Measurements from ENCODE around the gene POLD1.

Gene POLD1

GRCh38 chr19:50419580-50420035 is 35.5 kb downstream of the POLD1 start:
- TF ChIP-seq SPI1 (IDR thresholded peaks at IDR 0.05; ENCODE audit: borderline replicate concordance, low read depth) (no peak), POLR2AphosphoS5 (IDR thresholded peaks at IDR 0.05; ENCODE audit: low read depth) (no peak), CTCF (IDR thresholded peaks at IDR 0.05; ENCODE audit: insufficient read depth, low read length) (no peak), GABPA (IDR thresholded peaks at IDR 0.05; ENCODE audit: low read depth) (no peak), REST (IDR thresholded peaks at IDR 0.05; ENCODE audit: insufficient replicate concordance, low read depth) (no peak)
- DNase-seq (ENCODE audit: low read depth in 1 of 2, low spot score in 1 of 2): no peak
- no peak overlapping the region for H3K4me3 ChIP-seq (replicated peaks; ENCODE audit: insufficient read depth, low read length)

GRCh38 chr19:50420127-50420526 is 36.0 kb downstream of the POLD1 start:
- DNase-seq (ENCODE audit: low read depth in 1 of 2, low spot score in 1 of 2): no peak
- Histone ChIP-seq H3K27me3 (ENCODE audit: insufficient read depth, poor library complexity, severe bottlenecking) (no peaks in the 10 kb centered on the region), H3K4me3 (replicated peaks; ENCODE audit: insufficient read depth, low read length) (no peak overlapping the region), H3K27ac (replicated peaks) (no peak overlapping the region)
- no peak for TF ChIP-seq POLR2AphosphoS5 (IDR thresholded peaks at IDR 0.05; ENCODE audit: low read depth)
- no peak for TF ChIP-seq SPI1 (IDR thresholded peaks at IDR 0.05; ENCODE audit: borderline replicate concordance, low read depth)
- TF ChIP-seq REST (IDR thresholded peaks at IDR 0.05; ENCODE audit: insufficient replicate concordance, low read depth): no peak
- no peak for TF ChIP-seq CTCF (IDR thresholded peaks at IDR 0.05; ENCODE audit: insufficient read depth, low read length)
- TF ChIP-seq GABPA (IDR thresholded peaks at IDR 0.05; ENCODE audit: low read depth): no peak

More at GRCh38 chr19:50419580-50420035, 35.5 kb downstream of the POLD1 start:
- Histone ChIP-seq H3K27ac (replicated peaks) (no peak overlapping the region), H3K27me3 (ENCODE audit: insufficient read depth, poor library complexity, severe bottlenecking) (no peaks in the 10 kb centered on the region)

GRCh38 chr19:50420808-50421207 is 36.7 kb downstream of the POLD1 start:
- no peak for DNase-seq (ENCODE audit: low read depth in 1 of 2, low spot score in 1 of 2)
- TF ChIP-seq POLR2AphosphoS5 (IDR thresholded peaks at IDR 0.05; ENCODE audit: low read depth) (no peak), REST (IDR thresholded peaks at IDR 0.05; ENCODE audit: insufficient replicate concordance, low read depth) (no peak), GABPA (IDR thresholded peaks at IDR 0.05; ENCODE audit: low read depth) (no peak), SPI1 (IDR thresholded peaks at IDR 0.05; ENCODE audit: borderline replicate concordance, low read depth) (no peak), CTCF (IDR thresholded peaks at IDR 0.05; ENCODE audit: insufficient read depth, low read length) (no peak)
- Histone ChIP-seq H3K27ac (replicated peaks) (no peak overlapping the region), H3K4me3 (replicated peaks; ENCODE audit: insufficient read depth, low read length) (no peak overlapping the region), H3K27me3 (ENCODE audit: insufficient read depth, poor library complexity, severe bottlenecking) (no peaks in the 10 kb centered on the region)

All from HL-60 (cell line).